Hindlimb muscle (tissue), 1 donor: Measurements from ENCODE around the gene OR3A3. TPM values are rescaled to one million over a fixed set of nuclear protein-coding genes. Genes with fewer than 3 reads are reported as not detected.
"Not testable (repeated sequence)": the region's sequence is repeated elsewhere in the genome, so short reads cannot be mapped to it uniquely, and the experiment has no call there.

ENCODE experiments used
- DNase-seq: peaks from one replicate; pipeline ENCODE4 v3.0.0-alpha.2; 2013
- polyA plus RNA-seq: library from polyadenylated mRNA; unstranded; fragments of 120-200 nt; gene quantifications from one replicate; pipeline ENCODE4 v1.2.1, GENCODE V29; 2013; ENCODE audit not compliant: insufficient read length

Gene OR3A3
- not detected for polyA plus RNA-seq

GRCh38 chr17:3411070-3411469 lies at the start of gene OR3A3:
TSS of gene OR3A3 (plus strand) at chr17:3411370.
- DNase-seq: no peak

GRCh38 chr17:3371167-3371566 lies 40.0 kb upstream of the OR3A3 start:
- not testable (repeated sequence) for DNase-seq

- no peak for DNase-seq
Observed at GRCh38 chr17:3378321-3378720, 32.8 kb upstream of the OR3A3 start.

DNA sequence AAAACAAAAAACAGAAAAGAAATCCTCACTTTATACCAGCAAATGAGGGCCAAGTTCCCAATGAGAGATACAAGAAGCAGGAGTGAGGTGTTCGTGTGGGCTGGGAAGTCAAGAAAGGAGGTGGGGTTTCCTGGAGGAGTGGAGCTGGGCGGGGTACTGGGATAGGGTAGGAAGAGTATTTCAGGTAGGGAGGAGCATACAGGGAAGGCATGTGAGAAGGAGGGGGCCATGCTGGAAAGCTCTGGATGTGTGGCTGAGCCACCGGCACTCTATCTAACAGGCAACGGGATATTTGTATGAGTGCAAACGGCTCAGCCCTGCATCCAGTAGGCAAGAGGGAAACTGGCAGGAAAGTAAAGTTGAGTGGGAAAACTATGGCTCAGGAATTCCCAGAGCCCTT lies 29.2 kb upstream of the OR3A3 start:
- DNase-seq: no peak

- DNase-seq: no peak
Observed at GRCh38 chr17:3385869-3386816, 25.0 kb upstream of the OR3A3 start, which contains the start of gene OR3A2. TSS of gene OR3A2 (minus strand) at chr17:3386308.

GRCh38 chr17:3389791-3390190 lies 21.4 kb upstream of the OR3A3 start:
- no peak for DNase-seq

GRCh38 chr17:3397801-3398200 lies 13.4 kb upstream of the OR3A3 start:
- DNase-seq: not testable (repeated sequence)

DNA sequence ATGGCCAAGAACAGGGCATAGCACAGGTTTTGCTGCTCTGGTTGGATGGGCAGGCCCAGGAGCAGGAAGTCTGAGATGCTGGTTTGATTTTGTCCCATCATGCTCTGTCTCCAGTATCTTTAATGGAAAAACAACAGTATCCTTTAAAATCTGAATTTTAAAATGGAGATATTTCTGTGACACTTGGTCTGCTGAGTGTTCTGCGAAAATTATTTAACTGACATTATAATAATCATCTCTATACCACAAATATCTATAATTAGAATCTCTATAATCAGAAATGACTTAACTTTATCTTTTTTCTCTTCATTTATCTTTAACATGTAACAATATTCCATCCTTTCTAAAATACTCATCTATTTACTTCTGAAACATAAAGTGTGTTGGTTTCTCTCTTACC lies 12.9 kb upstream of the OR3A3 start, which contains the start of gene OR1E1:
TSS of gene OR1E1 (minus strand) at position 101 of the 400 bp plus-strand sequence. CDS start at position 101, 0 bp downstream.
- DNase-seq: no peak

- no peak for DNase-seq
Observed at GRCh38 chr17:3400055-3400454, 11.1 kb upstream of the OR3A3 start.

- DNase-seq: no peak
Observed at GRCh38 chr17:3401786-3402185, 9.4 kb upstream of the OR3A3 start.

DNA sequence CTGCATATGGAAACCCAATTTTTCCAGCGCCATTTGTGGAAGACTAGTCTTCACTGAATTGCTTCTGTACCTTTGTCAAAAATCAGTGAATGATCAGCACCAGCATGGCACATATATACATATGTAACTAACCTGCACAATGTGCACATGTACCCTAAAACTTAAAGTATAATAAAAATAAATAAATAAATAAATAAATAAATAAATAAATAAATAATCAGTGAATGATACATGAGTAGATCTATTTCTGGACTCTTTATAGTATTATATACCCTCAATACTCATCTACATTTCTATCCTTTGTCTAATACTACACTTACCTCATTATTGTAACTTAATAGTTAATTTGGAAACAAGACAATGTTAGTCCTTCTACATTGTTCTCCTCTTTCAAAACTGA lies 7.3 kb upstream of the OR3A3 start:
- not testable (repeated sequence) for DNase-seq

GRCh38 chr17:3412216-3412615 lies 1.0 kb downstream of the OR3A3 start:
- DNase-seq: not testable (repeated sequence)

DNA sequence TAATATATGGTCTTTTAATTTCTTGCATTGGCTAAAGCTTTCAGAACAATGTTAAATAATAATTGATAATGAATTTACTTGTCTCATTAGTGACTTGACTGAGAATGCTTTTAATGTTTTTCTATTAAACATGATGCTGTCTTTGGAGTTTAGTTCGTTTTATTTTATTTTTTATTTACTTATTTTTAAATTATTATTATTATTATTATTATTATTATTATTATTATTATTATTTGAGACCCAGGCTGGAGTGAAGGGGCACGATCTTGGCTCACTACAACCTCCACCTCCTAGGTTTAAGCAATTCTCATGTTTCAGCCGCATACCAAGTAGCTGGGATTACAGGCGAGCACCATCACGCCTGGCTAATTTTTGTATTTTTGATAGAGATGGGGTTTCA lies 4.4 kb downstream of the OR3A3 start:
- no peak for DNase-seq

DNA sequence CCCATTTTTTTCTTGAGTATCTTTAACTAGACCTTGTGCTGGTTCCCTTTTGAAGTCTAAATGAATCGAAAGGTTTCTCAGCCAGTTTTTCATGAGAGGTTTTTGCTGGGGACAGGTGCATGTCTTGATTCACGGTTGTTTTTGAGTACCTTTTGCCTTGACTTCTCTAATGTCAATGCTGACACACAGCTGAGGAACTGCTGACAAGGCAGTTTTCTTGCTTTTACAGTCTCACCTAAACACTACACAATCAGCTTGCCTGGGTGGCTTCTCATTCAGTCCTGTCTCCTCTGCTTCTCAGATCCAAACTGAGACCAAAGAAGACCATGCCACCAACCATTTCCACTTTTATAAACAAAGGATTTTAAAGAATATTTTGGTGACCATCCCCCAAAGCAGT lies 7.1 kb downstream of the OR3A3 start:
- DNase-seq: no peak

- DNase-seq: not testable (repeated sequence)
Observed at GRCh38 chr17:3433215-3433614, 22.0 kb downstream of the OR3A3 start.

- DNase-seq: no peak
Observed at GRCh38 chr17:3433741-3434140, 22.6 kb downstream of the OR3A3 start, which contains the start of gene OR1E2. TSS of gene OR1E2 (minus strand) at chr17:3433841. CDS start at chr17:3433841, 0 bp downstream.

DNA sequence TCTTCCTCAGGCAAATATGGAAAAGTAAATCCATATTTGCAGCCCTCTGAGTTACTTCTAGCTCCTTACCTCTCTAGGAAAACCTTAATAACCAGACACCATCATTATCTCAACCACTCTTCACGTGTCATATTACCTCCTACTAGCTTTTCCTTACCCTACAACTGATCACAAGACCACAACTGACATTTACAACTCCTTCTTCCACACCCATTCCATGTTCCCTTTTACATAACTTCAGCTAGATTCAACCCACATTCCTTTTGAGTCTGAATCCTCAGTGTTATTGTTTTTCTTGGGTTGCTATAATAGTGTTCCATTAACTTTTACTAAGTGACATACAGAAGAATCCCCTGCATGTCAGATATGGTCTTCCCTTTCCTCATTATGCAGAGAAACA lies 27.2 kb downstream of the OR3A3 start:
- DNase-seq: no peak

- no peak for DNase-seq
Observed at GRCh38 chr17:3440451-3440850, 29.3 kb downstream of the OR3A3 start.

- DNase-seq: no peak
Observed at GRCh38 chr17:3447625-3448024, 36.5 kb downstream of the OR3A3 start.

DNA sequence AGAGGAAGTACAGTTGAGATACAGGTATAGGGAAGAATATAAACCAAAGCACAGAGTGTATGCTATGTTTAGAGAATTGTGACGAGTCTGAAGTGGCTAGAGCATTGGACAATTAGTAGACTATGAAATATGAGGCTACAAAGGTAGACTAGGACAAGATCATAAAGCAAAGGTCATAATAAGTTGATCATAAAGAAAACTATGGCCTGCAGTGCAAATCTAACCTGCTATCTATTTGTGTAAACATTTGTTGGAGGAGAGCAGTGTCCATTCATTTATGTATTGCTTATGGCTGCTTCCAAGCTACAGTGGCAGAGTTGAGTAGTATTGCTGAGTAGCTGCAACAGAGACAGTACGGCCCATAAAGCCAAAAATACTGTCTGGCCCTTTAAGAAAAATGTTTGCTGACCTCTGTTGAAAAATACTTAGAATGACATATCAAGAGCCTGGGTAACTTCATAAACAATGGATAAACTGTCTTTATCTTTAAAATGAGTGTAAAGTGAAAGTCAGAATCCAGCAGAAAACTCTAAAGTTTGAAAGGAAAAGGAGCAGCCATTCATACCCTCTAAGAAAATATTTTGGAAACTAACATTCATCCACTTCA lies 37.0 kb downstream of the OR3A3 start:
- DNase-seq: no peak

DNA sequence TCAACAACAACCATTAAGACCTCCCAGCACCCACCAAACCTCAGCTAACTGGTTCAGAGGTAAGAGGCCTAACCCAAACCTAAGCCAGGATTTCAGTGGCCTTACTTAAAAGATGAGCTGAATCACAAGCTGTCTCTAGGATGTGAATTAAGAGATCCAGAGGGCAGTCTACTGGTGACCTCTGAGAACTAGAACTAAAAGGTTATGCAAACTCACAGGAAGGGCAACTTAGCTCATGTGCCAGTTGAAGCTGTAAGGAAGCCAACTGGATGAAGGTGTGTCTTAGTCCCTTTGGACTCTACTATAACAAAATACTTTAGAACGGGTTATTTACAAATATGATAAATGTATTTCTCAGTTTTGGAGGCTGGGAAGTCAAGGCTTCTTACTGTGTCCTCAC lies 55.2 kb downstream of the OR3A3 start:
- DNase-seq: not testable (repeated sequence)

- DNase-seq: no peak
Observed at GRCh38 chr17:3469529-3469928, 58.4 kb downstream of the OR3A3 start.

- no peak for DNase-seq
Observed at GRCh38 chr17:3471599-3471998, 60.4 kb downstream of the OR3A3 start, which contains the start of gene SPATA22. TSS of gene SPATA22 (minus strand) at chr17:3471819. CDS start at chr17:3469325, 2,494 bp downstream.
